OCI-LY3 (cell line): Measurements from ENCODE around the gene TMSB15C.
"Not testable (repeated sequence)": the region's sequence is repeated elsewhere in the genome, so short reads cannot be mapped to it uniquely, and the experiment has no call there.

Experiments
- H2AFZ ChIP-seq: fragments of 200-600, 300-600 bp; shearing (Covaris generic); 2 replicates; pipeline ENCODE4 v1.6.0; 2014; ENCODE audit warnings: antibody characterized with exemption, low read depth, low read length
- H3K27ac ChIP-seq: fragments of 200-600, 300-600 bp; sonication (generic); 2 replicates; pipeline ENCODE4 v1.5.1; 2014; ENCODE audit warnings: mild to moderate bottlenecking, low read length, moderate library complexity, mixed read lengths
- H3K27me3 ChIP-seq: fragments of 200-600, 300-600 bp; sonication (generic); 2 replicates; pipeline ENCODE4 v1.6.1; 2014; ENCODE audit warnings: low read depth, low read length, mixed read lengths
- H3K36me3 ChIP-seq: fragments of 200-600, 300-600 bp; sonication (generic); replicated peaks from 2 replicates; pipeline ENCODE3; 2014; ENCODE audit warnings: low read depth, low read length, mixed read lengths
- H3K4me1 ChIP-seq: fragments of 300-600, 200-600 bp; sonication (generic); 2 replicates; pipeline ENCODE4 v1.6.1; 2014; ENCODE audit warnings: low read length, mixed read lengths
- H3K4me2 ChIP-seq: fragments of 200-600, 300-600 bp; sonication (generic); 2 replicates; pipeline ENCODE4 v1.6.1; 2014; ENCODE audit warnings: low read length, mixed read lengths
- H3K4me3 ChIP-seq: fragments of 300-600, 200-600 bp; sonication (generic); 2 replicates; pipeline ENCODE4 v1.5.1; 2014; ENCODE audit warnings: antibody characterized with exemption, mild to moderate bottlenecking, low read length, moderate library complexity
- H3K79me2 ChIP-seq: fragments of 300-600, 200-600 bp; shearing (Covaris generic); 2 replicates; pipeline ENCODE4 v1.6.1; 2014; ENCODE audit warnings: mild to moderate bottlenecking, low read length, mixed read lengths
- H3K9ac ChIP-seq: fragments of 300-600, 200-600 bp; shearing (Covaris generic); 2 replicates; pipeline ENCODE4 v1.6.0; 2014; ENCODE audit warnings: mild to moderate bottlenecking, low read length, moderate library complexity
- H3K9me3 ChIP-seq: fragments of 200-600, 300-600 bp; shearing (Covaris generic); 2 replicates; pipeline ENCODE4 v1.6.1; 2014; ENCODE audit warnings: low read length, mixed read lengths; ENCODE audit not compliant: insufficient read depth
- H4K20me1 ChIP-seq: fragments of 200-600, 300-600 bp; sonication (generic); 2 replicates; pipeline ENCODE4 v1.6.1; 2016; ENCODE audit warnings: low read length, mixed read lengths; ENCODE audit not compliant: insufficient read depth
- CTCF ChIP-seq: fragments of 200-600, 300-600 bp; sonication (generic); IDR thresholded peaks from 2 replicates; pipeline ENCODE4 v1.5.1; 2014; ENCODE audit warnings: antibody characterized with exemption, low read length, low read depth
- EZH2phosphoT487 ChIP-seq: fragments of 200-600 bp; shearing (Covaris generic); IDR thresholded peaks from 2 replicates; pipeline ENCODE4 v1.6.1; 2018; ENCODE audit warnings: antibody characterized with exemption, mixed run types, low read depth

Gene TMSB15C

GRCh38 chrX:104085919-104086318 is 9.9 kb upstream of the TMSB15C start:
- no peaks in the 10 kb centered on the region for H3K9me3 ChIP-seq
- H3K4me1 ChIP-seq, result no peaks in the 10 kb centered on the region
- H3K4me2 ChIP-seq, result no peak overlapping the region
- H3K9ac ChIP-seq, result no peak overlapping the region
- no peaks in the 10 kb centered on the region for H3K79me2 ChIP-seq
- no peak for TF ChIP-seq CTCF
- no peak for TF ChIP-seq EZH2phosphoT487
- H3K4me3 ChIP-seq, result no peak overlapping the region
- no peaks in the 10 kb centered on the region for H4K20me1 ChIP-seq
- H3K36me3 ChIP-seq, result no peaks in the 10 kb centered on the region
- H2AFZ ChIP-seq, result no peak overlapping the region
- H3K27ac ChIP-seq, result no peak overlapping the region
- H3K27me3 ChIP-seq, result peaks cover 2% of the 10 kb centered on the region; the same call in 1 of the 2 replicates

GRCh38 chrX:104085477-104085876 is 9.4 kb upstream of the TMSB15C start:
- Histone ChIP-seq H3K9ac (no peak overlapping the region), H2AFZ (no peak overlapping the region), H3K36me3 (no peaks in the 10 kb centered on the region), H3K79me2 (no peaks in the 10 kb centered on the region), H3K4me3 (no peak overlapping the region), H3K9me3 (no peaks in the 10 kb centered on the region), H4K20me1 (no peaks in the 10 kb centered on the region), H3K27ac (no peak overlapping the region), H3K4me2 (no peak overlapping the region), H3K4me1 (no peaks in the 10 kb centered on the region), H3K27me3 (peaks cover 2% of the 10 kb centered on the region; the same call in 1 of the 2 replicates)
- TF ChIP-seq EZH2phosphoT487, result no peak
- TF ChIP-seq CTCF, result no peak

GRCh38 chrX:104084534-104085277 is 8.7 kb upstream of the TMSB15C start:
- H3K9ac ChIP-seq, result no peak overlapping the region
- no peak overlapping the region for H3K4me2 ChIP-seq
- TF ChIP-seq CTCF, result no peak
- no peak for TF ChIP-seq EZH2phosphoT487
- no peaks in the 10 kb centered on the region for H3K36me3 ChIP-seq
- no peaks in the 10 kb centered on the region for H3K4me1 ChIP-seq
- no peak overlapping the region for H3K27ac ChIP-seq
- peaks cover 2% of the 10 kb centered on the region; the same call in 1 of the 2 replicates for H3K27me3 ChIP-seq
- no peak overlapping the region for H3K4me3 ChIP-seq
- no peaks in the 10 kb centered on the region for H4K20me1 ChIP-seq
- H3K9me3 ChIP-seq, result no peaks in the 10 kb centered on the region
- no peaks in the 10 kb centered on the region for H3K79me2 ChIP-seq
- H2AFZ ChIP-seq, result no peak overlapping the region

GRCh38 chrX:104084063-104084462 is 8.0 kb upstream of the TMSB15C start:
- Histone ChIP-seq H4K20me1 (no peaks in the 10 kb centered on the region), H3K9me3 (no peaks in the 10 kb centered on the region)

GRCh38 chrX:104077854-104078253 is 1.8 kb upstream of the TMSB15C start:
- H3K36me3 ChIP-seq, H3K79me2 ChIP-seq, H3K4me1 ChIP-seq, H3K27ac ChIP-seq, H3K4me2 ChIP-seq, H3K4me3 ChIP-seq, H3K9me3 ChIP-seq, H3K9ac ChIP-seq, H2AFZ ChIP-seq, H3K27me3 ChIP-seq, H4K20me1 ChIP-seq: not testable (repeated sequence)

More at GRCh38 chrX:104084063-104084462, 8.0 kb upstream of the TMSB15C start:
- Histone ChIP-seq H3K4me1 (no peaks in the 10 kb centered on the region), H3K4me2 (no peak overlapping the region), H3K4me3 (no peak overlapping the region), H3K27me3 (peaks cover 1% of the 10 kb centered on the region; the same call in 1 of the 2 replicates), H3K9ac (no peak overlapping the region), H2AFZ (no peak overlapping the region), H3K27ac (no peak overlapping the region), H3K79me2 (no peaks in the 10 kb centered on the region), H3K36me3 (no peaks in the 10 kb centered on the region)
- no peak for TF ChIP-seq CTCF
- no peak for TF ChIP-seq EZH2phosphoT487

- H2AFZ ChIP-seq, H3K27ac ChIP-seq, H3K4me1 ChIP-seq, H3K9ac ChIP-seq, H3K4me3 ChIP-seq, H4K20me1 ChIP-seq, H3K4me2 ChIP-seq, H3K9me3 ChIP-seq, H3K27me3 ChIP-seq, H3K36me3 ChIP-seq, H3K79me2 ChIP-seq: not testable (repeated sequence)
Measured at GRCh38 chrX:104062636-104063035, 13.4 kb downstream of the TMSB15C start.
